Right kidney (tissue), 1 donor: Measurements from ENCODE around the gene MAP4K3.

Experiments used
- DNase-seq: peaks from one replicate; pipeline ENCODE4 v3.0.0-alpha.2; 2016

The MAP4K3 gene

GRCh38 chr2:39447266-39448168 lies 10.4 kb upstream of the MAP4K3 start:
- no peak for DNase-seq

- no peak for DNase-seq
These were observed 8.8 kb upstream of the MAP4K3 start for GRCh38 chr2:39445934-39446333.

GRCh38 chr2:39443009-39443408 lies 5.9 kb upstream of the MAP4K3 start:
- DNase-seq: no peak

- DNase-seq: no peak
These were observed 624 bp upstream of the MAP4K3 start for GRCh38 chr2:39437522-39438296.

GRCh38 chr2:39435741-39436591 lies 1.1 kb downstream of the MAP4K3 start:
- peak; percentile 34 for DNase-seq

- peak; percentile 29 for DNase-seq
These were observed 1.9 kb downstream of the MAP4K3 start for GRCh38 chr2:39435234-39435633.

GRCh38 chr2:39434233-39434897 lies 2.7 kb downstream of the MAP4K3 start:
- no peak for DNase-seq

- DNase-seq: no peak
These were observed 3.4 kb downstream of the MAP4K3 start for GRCh38 chr2:39433586-39434195.

- no peak for DNase-seq
These were observed 4.4 kb downstream of the MAP4K3 start for GRCh38 chr2:39432701-39433100.

GRCh38 chr2:39431592-39432316 lies 5.3 kb downstream of the MAP4K3 start:
- no peak for DNase-seq

- DNase-seq: no peak
These were observed 7.3 kb downstream of the MAP4K3 start for GRCh38 chr2:39429746-39430145.

- no peak for DNase-seq
These were observed 12.1 kb downstream of the MAP4K3 start for GRCh38 chr2:39424951-39425350.

- no peak for DNase-seq
These were observed 14.4 kb downstream of the MAP4K3 start for GRCh38 chr2:39422700-39423099.

- no peak for DNase-seq
These were observed 15.7 kb downstream of the MAP4K3 start for GRCh38 chr2:39421354-39421753.

GRCh38 chr2:39419282-39420223 lies 17.5 kb downstream of the MAP4K3 start:
- DNase-seq: no peak

- DNase-seq: no peak
These were observed 18.6 kb downstream of the MAP4K3 start for GRCh38 chr2:39418491-39418890.

- DNase-seq: no peak
These were observed 20.9 kb downstream of the MAP4K3 start for GRCh38 chr2:39416140-39416539.

- DNase-seq: no peak
These were observed 23.9 kb downstream of the MAP4K3 start for GRCh38 chr2:39413063-39413737.
